GM23248 (cell line): ENCODE data around the gene PSMC3IP.

Source experiments
- EZH2 ChIP-seq: fragments of 200-600 bp; sonication (generic); IDR thresholded peaks from 2 replicates; pipeline ENCODE4 v1.6.1; 2018; ENCODE audit warnings: antibody characterized with exemption, mild to moderate bottlenecking; ENCODE audit not compliant: insufficient read depth, poor library complexity, severe bottlenecking
- EZH2phosphoT487 ChIP-seq: fragments of 200-600 bp; sonication (generic); IDR thresholded peaks from 2 replicates; pipeline ENCODE4 v1.6.1; 2018; ENCODE audit warnings: antibody characterized with exemption, moderate library complexity, mild to moderate bottlenecking, low read depth; ENCODE audit not compliant: insufficient read depth

DNA sequence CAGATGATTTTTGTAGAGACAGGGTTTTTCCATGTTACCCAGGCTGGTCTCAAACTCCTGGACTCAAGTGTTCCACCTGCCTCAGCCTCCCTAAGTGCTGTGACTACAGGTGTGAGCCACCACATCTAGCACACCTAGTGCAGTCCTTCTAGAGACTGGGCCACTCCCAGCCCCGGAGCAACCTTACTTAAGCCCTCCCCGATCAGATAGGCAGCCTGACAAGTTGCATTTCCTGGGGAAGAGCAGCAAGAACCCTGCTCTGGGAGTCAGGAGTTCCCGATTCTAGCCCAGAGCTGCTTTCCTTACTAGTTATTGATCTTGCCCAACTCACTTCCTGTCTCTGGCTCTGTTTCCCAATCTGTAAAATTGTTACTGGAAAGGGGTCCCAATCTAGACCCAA, 48.5 kb downstream of the PSMC3IP start:
- no peak for TF ChIP-seq EZH2
- no peak for TF ChIP-seq EZH2phosphoT487
